WERI-Rb-1 (cell line): ENCODE data around the gene LAMC1.
A peak's percentile ranks its signal among the peaks of the same experiment; 100 is the strongest.

Source experiments
- DNase-seq: peaks from one replicate; pipeline ENCODE4 v3.0.0-alpha.2; 2020
- H3K27ac ChIP-seq: fragments of 250-450 bp; sonication (Bioruptor Pico); 2 replicates; pipeline ENCODE4 v1.5.1; 2020; ENCODE audit warnings: mild to moderate bottlenecking, moderate library complexity
- H3K27me3 ChIP-seq: fragments of 250-450 bp; sonication (Bioruptor Pico); 2 replicates; pipeline ENCODE4 v1.5.1; 2021; ENCODE audit warnings: mild to moderate bottlenecking, low read depth, moderate library complexity; ENCODE audit not compliant: insufficient read depth, severe bottlenecking
- H3K36me3 ChIP-seq: fragments of 250-450 bp; sonication (Bioruptor Pico); 2 replicates; pipeline ENCODE4 v1.5.1; 2020; ENCODE audit warnings: mild to moderate bottlenecking, moderate library complexity
- H3K4me3 ChIP-seq: 2 replicates; pipeline ENCODE4 v1.5.1; 2011; ENCODE audit warnings: low read depth, mild to moderate bottlenecking, control low read depth, low read length
- H3K9me3 ChIP-seq: fragments of 250-450 bp; sonication (Bioruptor Pico); 2 replicates; pipeline ENCODE4 v1.5.1; 2021; ENCODE audit warnings: mild to moderate bottlenecking, moderate library complexity; ENCODE audit not compliant: severe bottlenecking
- CTCF ChIP-seq: IDR thresholded peaks from 2 replicates; pipeline ENCODE4 v1.5.1; 2011; ENCODE audit warnings: low read depth, mild to moderate bottlenecking, control low read depth, inconsistent platforms, low read length

LAMC1 gene

GRCh38 chr1:183023601-183024316 lies 539 bp downstream of the LAMC1 start:
- peak; percentile 67 for DNase-seq
- Histone ChIP-seq H3K4me3 (peak overlapping the region; percentile 55), H3K36me3 (no peaks in the 10 kb centered on the region), H3K9me3 (no peaks in the 10 kb centered on the region), H3K27ac (peak overlapping the region; percentile 63), H3K27me3 (no peaks in the 10 kb centered on the region)
- peak; percentile 64 for TF ChIP-seq CTCF

- no peak for DNase-seq
- no peak overlapping the region for H3K27ac ChIP-seq
- H3K9me3 ChIP-seq, result no peaks in the 10 kb centered on the region
- H3K27me3 ChIP-seq, result no peaks in the 10 kb centered on the region
- no peaks in the 10 kb centered on the region for H3K36me3 ChIP-seq
- peak overlapping the region; percentile 55 for H3K4me3 ChIP-seq
- no peak for TF ChIP-seq CTCF
Observed at GRCh38 chr1:183024317-183025009, 1.2 kb downstream of the LAMC1 start.

- Histone ChIP-seq H3K9me3 (no peaks in the 10 kb centered on the region), H3K27ac (no peak overlapping the region)
- no peak for TF ChIP-seq CTCF
Observed at GRCh38 chr1:183025010-183025337, 1.8 kb downstream of the LAMC1 start.

GRCh38 chr1:183025782-183026774 lies 2.9 kb downstream of the LAMC1 start:
- H3K9me3 ChIP-seq, result no peaks in the 10 kb centered on the region
- no peak for TF ChIP-seq CTCF
- H3K27ac ChIP-seq, result no peak overlapping the region
- H3K4me3 ChIP-seq, result no peak overlapping the region
- no peaks in the 10 kb centered on the region for H3K27me3 ChIP-seq
- no peaks in the 10 kb centered on the region for H3K36me3 ChIP-seq
- no peak for DNase-seq

More at GRCh38 chr1:183025010-183025337, 1.8 kb downstream of the LAMC1 start:
- H3K4me3 ChIP-seq, result no peak overlapping the region
- no peaks in the 10 kb centered on the region for H3K36me3 ChIP-seq
- no peak for DNase-seq
- H3K27me3 ChIP-seq, result no peaks in the 10 kb centered on the region

GRCh38 chr1:183027031-183027430 lies 3.8 kb downstream of the LAMC1 start:
- no peak for DNase-seq
- no peak overlapping the region for H3K4me3 ChIP-seq
- H3K9me3 ChIP-seq, result no peaks in the 10 kb centered on the region
- TF ChIP-seq CTCF, result no peak
- H3K27ac ChIP-seq, result no peak overlapping the region
- no peaks in the 10 kb centered on the region for H3K36me3 ChIP-seq
- no peaks in the 10 kb centered on the region for H3K27me3 ChIP-seq
